HG02938 (cell line): ENCODE data around the gene SLC44A2.

Source experiments
- ATAC-seq: cut with Tn5 transposase; IDR thresholded peaks from one replicate; pipeline ENCODE4 v1.9.1; 2021; ENCODE audit warnings: mild to moderate bottlenecking, moderate library complexity; ENCODE audit not compliant: unreplicated experiment

Gene SLC44A2

GRCh38 chr19:10680545-10681135, 55.3 kb downstream of the SLC44A2 start:
- ATAC-seq: no peak

- no peak for ATAC-seq
Observed at GRCh38 chr19:10681658-10682057, 56.3 kb downstream of the SLC44A2 start.

- ATAC-seq: no peak
Observed at GRCh38 chr19:10682397-10683063, 57.2 kb downstream of the SLC44A2 start.

GRCh38 chr19:10683064-10683426, 57.7 kb downstream of the SLC44A2 start:
- no peak for ATAC-seq

- ATAC-seq: no peak
Observed at GRCh38 chr19:10683582-10683981, 58.2 kb downstream of the SLC44A2 start.

- no peak for ATAC-seq
Observed at GRCh38 chr19:10685210-10685609, 59.9 kb downstream of the SLC44A2 start.

GRCh38 chr19:10686193-10686592, 60.8 kb downstream of the SLC44A2 start:
- no peak for ATAC-seq

GRCh38 chr19:10686661-10687517, 61.5 kb downstream of the SLC44A2 start:
- ATAC-seq: no peak

GRCh38 chr19:10687518-10688288, 62.4 kb downstream of the SLC44A2 start:
- no peak for ATAC-seq

- ATAC-seq: no peak
Observed at GRCh38 chr19:10688545-10689280, 63.4 kb downstream of the SLC44A2 start.

GRCh38 chr19:10690341-10690781, 65.0 kb downstream of the SLC44A2 start:
- ATAC-seq: no peak

- ATAC-seq: no peak
Observed at GRCh38 chr19:10691178-10691881, 66.0 kb downstream of the SLC44A2 start.

- no peak for ATAC-seq
Observed at GRCh38 chr19:10691883-10692282, 66.5 kb downstream of the SLC44A2 start.

- no peak for ATAC-seq
Observed at GRCh38 chr19:10692673-10693264, 67.4 kb downstream of the SLC44A2 start.
